ENCODE data around the gene SLC35A1. TPM values are rescaled to one million over a fixed set of nuclear protein-coding genes. Genes with fewer than 3 reads are reported as not detected.

The SLC35A1 gene, protein sequence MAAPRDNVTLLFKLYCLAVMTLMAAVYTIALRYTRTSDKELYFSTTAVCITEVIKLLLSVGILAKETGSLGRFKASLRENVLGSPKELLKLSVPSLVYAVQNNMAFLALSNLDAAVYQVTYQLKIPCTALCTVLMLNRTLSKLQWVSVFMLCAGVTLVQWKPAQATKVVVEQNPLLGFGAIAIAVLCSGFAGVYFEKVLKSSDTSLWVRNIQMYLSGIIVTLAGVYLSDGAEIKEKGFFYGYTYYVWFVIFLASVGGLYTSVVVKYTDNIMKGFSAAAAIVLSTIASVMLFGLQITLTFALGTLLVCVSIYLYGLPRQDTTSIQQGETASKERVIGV
- polyA plus RNA-seq (2012; ENCODE audit: insufficient read length, low read depth), result 9.2 TPM

GRCh38 chr6:87472525-87473418, at the start of gene SLC35A1:
SLC35A1 (plus strand) TSS chr6:87472974; CDS start chr6:87473004, 30 bp downstream.
- TF ChIP-seq POLR2AphosphoS5 (IDR thresholded peaks at IDR 0.05; ENCODE audit: low read depth, low read length) (peak; percentile 82), TAF1 (IDR thresholded peaks at IDR 0.05; ENCODE audit: borderline replicate concordance, insufficient read depth, low read length) (peak; percentile 74), FOXP2 (optimal IDR thresholded peaks at IDR 0.05; ENCODE audit: borderline replicate concordance, extremely low read depth, extremely low read length, insufficient read depth) (peak; percentile 36), SIN3A (IDR thresholded peaks at IDR 0.05; ENCODE audit: borderline replicate concordance, insufficient read depth, low read length) (0 out of 2 replicates have a peak, but pooled peaks have one; percentile 61)
- TF ChIP-seq, protein P1, sequence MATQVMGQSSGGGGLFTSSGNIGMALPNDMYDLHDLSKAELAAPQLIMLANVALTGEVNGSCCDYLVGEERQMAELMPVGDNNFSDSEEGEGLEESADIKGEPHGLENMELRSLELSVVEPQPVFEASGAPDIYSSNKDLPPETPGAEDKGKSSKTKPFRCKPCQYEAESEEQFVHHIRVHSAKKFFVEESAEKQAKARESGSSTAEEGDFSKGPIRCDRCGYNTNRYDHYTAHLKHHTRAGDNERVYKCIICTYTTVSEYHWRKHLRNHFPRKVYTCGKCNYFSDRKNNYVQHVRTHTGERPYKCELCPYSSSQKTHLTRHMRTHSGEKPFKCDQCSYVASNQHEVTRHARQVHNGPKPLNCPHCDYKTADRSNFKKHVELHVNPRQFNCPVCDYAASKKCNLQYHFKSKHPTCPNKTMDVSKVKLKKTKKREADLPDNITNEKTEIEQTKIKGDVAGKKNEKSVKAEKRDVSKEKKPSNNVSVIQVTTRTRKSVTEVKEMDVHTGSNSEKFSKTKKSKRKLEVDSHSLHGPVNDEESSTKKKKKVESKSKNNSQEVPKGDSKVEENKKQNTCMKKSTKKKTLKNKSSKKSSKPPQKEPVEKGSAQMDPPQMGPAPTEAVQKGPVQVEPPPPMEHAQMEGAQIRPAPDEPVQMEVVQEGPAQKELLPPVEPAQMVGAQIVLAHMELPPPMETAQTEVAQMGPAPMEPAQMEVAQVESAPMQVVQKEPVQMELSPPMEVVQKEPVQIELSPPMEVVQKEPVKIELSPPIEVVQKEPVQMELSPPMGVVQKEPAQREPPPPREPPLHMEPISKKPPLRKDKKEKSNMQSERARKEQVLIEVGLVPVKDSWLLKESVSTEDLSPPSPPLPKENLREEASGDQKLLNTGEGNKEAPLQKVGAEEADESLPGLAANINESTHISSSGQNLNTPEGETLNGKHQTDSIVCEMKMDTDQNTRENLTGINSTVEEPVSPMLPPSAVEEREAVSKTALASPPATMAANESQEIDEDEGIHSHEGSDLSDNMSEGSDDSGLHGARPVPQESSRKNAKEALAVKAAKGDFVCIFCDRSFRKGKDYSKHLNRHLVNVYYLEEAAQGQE (IDR thresholded peaks at IDR 0.05; ENCODE audit: insufficient read depth in 1 of 2, low read depth in 2 of 2, low read length in 2 of 2), result no peak

- TF ChIP-seq POLR2AphosphoS5 (IDR thresholded peaks at IDR 0.05; ENCODE audit: low read depth, low read length), result no peak
- TF ChIP-seq FOXP2 (optimal IDR thresholded peaks at IDR 0.05; ENCODE audit: borderline replicate concordance, extremely low read depth, extremely low read length, insufficient read depth), result no peak
- TF ChIP-seq, protein P1 (IDR thresholded peaks at IDR 0.05; ENCODE audit: insufficient read depth in 1 of 2, low read depth in 2 of 2, low read length in 2 of 2), result no peak
- no peak for TF ChIP-seq SIN3A (IDR thresholded peaks at IDR 0.05; ENCODE audit: borderline replicate concordance, insufficient read depth, low read length)
- no peak for TF ChIP-seq TAF1 (IDR thresholded peaks at IDR 0.05; ENCODE audit: borderline replicate concordance, insufficient read depth, low read length)
These were observed 46.0 kb upstream of the SLC35A1 start for GRCh38 chr6:87426789-87427188.

GRCh38 chr6:87430499-87430898, 42.3 kb upstream of the SLC35A1 start:
- TF ChIP-seq TAF1 (IDR thresholded peaks at IDR 0.05; ENCODE audit: borderline replicate concordance, insufficient read depth, low read length), result no peak
- no peak for TF ChIP-seq POLR2AphosphoS5 (IDR thresholded peaks at IDR 0.05; ENCODE audit: low read depth, low read length)
- TF ChIP-seq, protein P1 (IDR thresholded peaks at IDR 0.05; ENCODE audit: insufficient read depth in 1 of 2, low read depth in 2 of 2, low read length in 2 of 2), result no peak
- no peak for TF ChIP-seq SIN3A (IDR thresholded peaks at IDR 0.05; ENCODE audit: borderline replicate concordance, insufficient read depth, low read length)
- no peak for TF ChIP-seq FOXP2 (optimal IDR thresholded peaks at IDR 0.05; ENCODE audit: borderline replicate concordance, extremely low read depth, extremely low read length, insufficient read depth)

- TF ChIP-seq, protein P1 (IDR thresholded peaks at IDR 0.05; ENCODE audit: insufficient read depth in 1 of 2, low read depth in 2 of 2, low read length in 2 of 2), result no peak
- no peak for TF ChIP-seq TAF1 (IDR thresholded peaks at IDR 0.05; ENCODE audit: borderline replicate concordance, insufficient read depth, low read length)
- TF ChIP-seq FOXP2 (optimal IDR thresholded peaks at IDR 0.05; ENCODE audit: borderline replicate concordance, extremely low read depth, extremely low read length, insufficient read depth), result no peak
- TF ChIP-seq SIN3A (IDR thresholded peaks at IDR 0.05; ENCODE audit: borderline replicate concordance, insufficient read depth, low read length), result no peak
- no peak for TF ChIP-seq POLR2AphosphoS5 (IDR thresholded peaks at IDR 0.05; ENCODE audit: low read depth, low read length)
These were observed 41.5 kb upstream of the SLC35A1 start for GRCh38 chr6:87431263-87431662.

Data from PFSK-1 (cell line).